Measurements from ENCODE around the gene CACNA1G.

CACNA1G gene

DNA sequence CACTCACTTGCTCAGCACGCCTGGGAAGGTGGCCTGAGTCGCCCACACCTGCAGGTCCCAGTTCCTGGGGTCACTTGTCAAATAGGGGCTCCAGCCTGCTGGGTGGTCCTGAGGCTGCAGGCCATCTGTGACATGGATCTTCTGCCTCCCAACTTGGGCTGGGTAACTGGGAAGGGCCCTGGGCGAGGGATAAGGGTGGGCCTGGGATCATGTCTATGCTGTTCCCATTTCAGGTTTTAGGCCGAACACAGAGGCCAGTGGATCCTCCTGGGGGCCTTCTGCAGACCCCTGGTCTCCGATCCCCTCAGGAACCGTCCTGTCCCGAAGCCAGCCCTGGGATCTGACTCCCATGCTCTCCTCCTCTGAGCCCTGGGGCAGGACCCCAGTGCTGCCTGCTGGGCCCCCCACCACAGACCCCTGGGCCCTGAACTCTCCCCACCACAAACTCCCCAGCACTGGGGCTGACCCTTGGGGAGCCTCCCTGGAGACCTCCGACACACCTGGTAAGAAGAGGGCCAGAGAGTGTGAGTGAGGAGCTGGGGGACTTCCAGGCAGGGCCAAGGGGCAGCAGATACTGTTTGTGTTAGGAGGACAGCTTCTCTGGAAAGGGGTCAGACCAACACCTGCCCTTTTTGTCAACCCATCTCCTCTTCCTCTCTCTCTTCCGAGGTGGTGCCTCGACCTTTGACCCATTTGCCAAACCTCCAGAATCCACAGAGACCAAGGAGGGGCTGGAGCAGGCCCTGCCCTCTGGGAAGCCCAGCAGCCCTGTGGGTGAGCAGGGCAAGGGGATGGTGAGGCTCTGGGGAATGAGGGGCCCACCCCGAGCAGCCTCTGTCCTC is 19.7 kb upstream of the CACNA1G start:
- no peak for TF ChIP-seq EZH2phosphoT487 (IDR thresholded peaks at IDR 0.05; ENCODE audit: borderline replicate concordance, low read length)
- TF ChIP-seq, protein P1, sequence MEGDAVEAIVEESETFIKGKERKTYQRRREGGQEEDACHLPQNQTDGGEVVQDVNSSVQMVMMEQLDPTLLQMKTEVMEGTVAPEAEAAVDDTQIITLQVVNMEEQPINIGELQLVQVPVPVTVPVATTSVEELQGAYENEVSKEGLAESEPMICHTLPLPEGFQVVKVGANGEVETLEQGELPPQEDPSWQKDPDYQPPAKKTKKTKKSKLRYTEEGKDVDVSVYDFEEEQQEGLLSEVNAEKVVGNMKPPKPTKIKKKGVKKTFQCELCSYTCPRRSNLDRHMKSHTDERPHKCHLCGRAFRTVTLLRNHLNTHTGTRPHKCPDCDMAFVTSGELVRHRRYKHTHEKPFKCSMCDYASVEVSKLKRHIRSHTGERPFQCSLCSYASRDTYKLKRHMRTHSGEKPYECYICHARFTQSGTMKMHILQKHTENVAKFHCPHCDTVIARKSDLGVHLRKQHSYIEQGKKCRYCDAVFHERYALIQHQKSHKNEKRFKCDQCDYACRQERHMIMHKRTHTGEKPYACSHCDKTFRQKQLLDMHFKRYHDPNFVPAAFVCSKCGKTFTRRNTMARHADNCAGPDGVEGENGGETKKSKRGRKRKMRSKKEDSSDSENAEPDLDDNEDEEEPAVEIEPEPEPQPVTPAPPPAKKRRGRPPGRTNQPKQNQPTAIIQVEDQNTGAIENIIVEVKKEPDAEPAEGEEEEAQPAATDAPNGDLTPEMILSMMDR (IDR thresholded peaks at IDR 0.05; ENCODE audit: low read depth, low read length, poor library complexity, severe bottlenecking): no peak
- Histone ChIP-seq H3K27ac (ENCODE audit: low read depth, low read length) (no peak overlapping the region), H3K4me3 (ENCODE audit: low read length) (peak overlapping the region; percentile 85), H3K79me2 (ENCODE audit: control insufficient read depth, low read length) (no peaks in the 10 kb centered on the region), H3K9me2 (replicated peaks; ENCODE audit: control insufficient read depth, low read length) (no peaks in the 10 kb centered on the region), H4K20me1 (ENCODE audit: control insufficient read depth, insufficient read depth, low read depth, low read length) (no peaks in the 10 kb centered on the region), H3K36me3 (ENCODE audit: control insufficient read depth, low read length) (no peaks in the 10 kb centered on the region), H3K4me2 (ENCODE audit: low read length) (peak overlapping the region; percentile 73; the same call in 1 of the 2 replicates), H3K27me3 (ENCODE audit: control insufficient read depth, low read length) (0 out of 2 replicates have a peak, but pooled peaks cover 11% of the 10 kb centered on the region), H3F3A (ENCODE audit: control insufficient read depth, insufficient read depth) (no peaks in the 10 kb centered on the region), H3K9me3 (ENCODE audit: control insufficient read depth, insufficient read depth, low read length) (no peaks in the 10 kb centered on the region), H3K4me1 (ENCODE audit: control insufficient read depth, low read length) (peaks cover 16% of the 10 kb centered on the region)

DNA sequence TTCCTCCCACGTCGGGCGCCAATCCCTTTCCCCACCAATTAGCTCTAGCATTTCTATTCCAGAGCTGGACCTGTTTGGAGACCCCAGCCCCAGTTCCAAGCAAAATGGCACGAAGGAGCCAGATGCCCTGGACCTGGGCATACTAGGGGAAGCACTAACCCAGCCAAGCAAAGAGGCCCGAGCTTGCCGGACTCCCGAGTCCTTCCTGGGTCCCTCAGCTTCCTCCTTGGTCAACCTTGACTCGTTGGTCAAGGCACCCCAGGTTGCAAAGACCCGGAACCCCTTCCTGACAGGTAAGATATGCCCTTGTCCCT is 19.2 kb upstream of the CACNA1G start:
- Histone ChIP-seq H3F3A (ENCODE audit: control insufficient read depth, insufficient read depth) (no peaks in the 10 kb centered on the region), H3K4me1 (ENCODE audit: control insufficient read depth, low read length) (peaks cover 16% of the 10 kb centered on the region), H4K20me1 (ENCODE audit: control insufficient read depth, insufficient read depth, low read depth, low read length) (peaks cover 1% of the 10 kb centered on the region; the same call in 1 of the 2 replicates), H3K4me2 (ENCODE audit: low read length) (peak overlapping the region; percentile 73), H3K36me3 (ENCODE audit: control insufficient read depth, low read length) (no peaks in the 10 kb centered on the region), H3K4me3 (ENCODE audit: low read length) (peak overlapping the region; percentile 85), H3K79me2 (ENCODE audit: control insufficient read depth, low read length) (no peaks in the 10 kb centered on the region), H3K27me3 (ENCODE audit: control insufficient read depth, low read length) (peaks cover 14% of the 10 kb centered on the region; the same call in 1 of the 2 replicates), H3K9me2 (replicated peaks; ENCODE audit: control insufficient read depth, low read length) (no peaks in the 10 kb centered on the region), H3K27ac (ENCODE audit: low read depth, low read length) (no peak overlapping the region), H3K9me3 (ENCODE audit: control insufficient read depth, insufficient read depth, low read length) (no peaks in the 10 kb centered on the region)
- TF ChIP-seq, protein P1 (IDR thresholded peaks at IDR 0.05; ENCODE audit: low read depth, low read length, poor library complexity, severe bottlenecking): no peak
- no peak for TF ChIP-seq EZH2phosphoT487 (IDR thresholded peaks at IDR 0.05; ENCODE audit: borderline replicate concordance, low read length)

DNA sequence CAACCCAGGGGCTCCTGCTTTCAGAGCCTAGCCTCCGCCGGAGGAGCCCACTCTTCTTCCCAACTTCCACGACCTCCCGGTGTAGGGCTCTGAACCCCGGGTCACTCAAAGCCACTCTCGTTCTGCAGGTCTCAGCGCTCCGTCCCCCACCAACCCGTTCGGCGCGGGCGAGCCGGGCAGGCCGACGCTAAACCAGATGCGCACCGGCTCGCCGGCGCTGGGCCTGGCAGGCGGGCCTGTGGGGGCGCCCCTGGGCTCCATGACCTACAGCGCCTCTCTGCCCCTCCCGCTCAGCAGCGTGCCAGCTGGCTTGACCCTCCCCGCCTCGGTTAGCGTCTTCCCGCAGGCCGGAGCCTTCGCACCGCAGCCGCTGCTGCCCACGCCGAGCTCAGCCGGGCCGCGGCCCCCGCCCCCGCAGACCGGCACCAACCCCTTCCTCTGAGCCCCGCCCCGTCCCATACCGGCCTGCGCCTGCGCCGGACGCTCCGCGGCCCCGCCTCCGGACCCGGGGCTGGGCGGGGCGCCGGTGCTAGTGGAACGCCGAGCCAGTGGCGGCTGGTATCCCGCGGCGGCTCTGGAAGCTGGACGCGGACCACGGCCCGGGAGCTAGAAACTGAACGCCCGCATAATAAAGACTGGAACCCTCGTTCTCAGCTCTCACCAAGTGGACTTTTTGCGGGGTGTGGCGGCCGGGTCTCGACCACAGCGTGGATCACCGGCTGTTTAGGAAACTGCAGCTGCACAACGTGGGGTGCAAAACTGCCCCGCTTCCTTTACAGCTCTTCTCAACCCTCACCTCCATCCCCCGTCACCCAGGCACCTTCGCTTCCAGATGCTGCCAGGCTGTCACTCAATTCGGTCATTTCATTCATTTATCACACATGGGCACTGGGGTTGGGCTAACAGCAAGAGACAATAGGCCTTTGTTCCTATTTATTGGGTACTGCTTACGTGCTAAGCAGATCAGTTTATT is 18.5 kb upstream of the CACNA1G start:
- no peaks in the 10 kb centered on the region for H3K79me2 ChIP-seq (ENCODE audit: control insufficient read depth, low read length)
- H3K4me1 ChIP-seq (ENCODE audit: control insufficient read depth, low read length): peaks cover 16% of the 10 kb centered on the region
- H3K9me3 ChIP-seq (ENCODE audit: control insufficient read depth, insufficient read depth, low read length): no peaks in the 10 kb centered on the region
- peaks cover 3% of the 10 kb centered on the region; the same call in 1 of the 2 replicates for H4K20me1 ChIP-seq (ENCODE audit: control insufficient read depth, insufficient read depth, low read depth, low read length)
- TF ChIP-seq, protein P1 (IDR thresholded peaks at IDR 0.05; ENCODE audit: low read depth, low read length, poor library complexity, severe bottlenecking): peak; percentile 52
- TF ChIP-seq EZH2phosphoT487 (IDR thresholded peaks at IDR 0.05; ENCODE audit: borderline replicate concordance, low read length): no peak
- no peak overlapping the region for H3K27ac ChIP-seq (ENCODE audit: low read depth, low read length)
- H3K4me2 ChIP-seq (ENCODE audit: low read length): peak overlapping the region; percentile 73
- H3K4me3 ChIP-seq (ENCODE audit: low read length): peak overlapping the region; percentile 85
- no peaks in the 10 kb centered on the region for H3F3A ChIP-seq (ENCODE audit: control insufficient read depth, insufficient read depth)
- H3K9me2 ChIP-seq (replicated peaks; ENCODE audit: control insufficient read depth, low read length): no peaks in the 10 kb centered on the region
- H3K36me3 ChIP-seq (ENCODE audit: control insufficient read depth, low read length): no peaks in the 10 kb centered on the region
- H3K27me3 ChIP-seq (ENCODE audit: control insufficient read depth, low read length): peaks cover 16% of the 10 kb centered on the region; the same call in 1 of the 2 replicates
